ENCODE results near the gene GLA. TPM values are rescaled to one million over a fixed set of nuclear protein-coding genes. Genes with fewer than 3 reads are reported as not detected.
A peak's percentile ranks its signal among the peaks of the same experiment; 100 is the strongest.

The GLA gene
- total RNA-seq, 1 experiment from 2014 or later: 115 TPM

- intact Hi-C loops (cut with micrococcal nuclease; ENCODE audit: unreplicated experiment) (no loop called here), in situ Hi-C loops (cut with HindIII; ENCODE audit: low pct_unique_long_range_greater_than_20kb, low sequenced_read_pairs) (no loop called here)
- DNase-seq (ENCODE audit: low read depth, low spot score) (no peak), ATAC-seq (no peak)
- H3K9me3 ChIP-seq (ENCODE audit: control insufficient read depth, insufficient read depth, low read depth, low read length): no peaks in the 10 kb centered on the region
- no peak overlapping the region for H3K4me3 ChIP-seq (ENCODE audit: low read depth in 2 of 2, low read length in 2 of 2)
- ChIA-PET POLR2A (no interaction called here), CTCF (no interaction called here)
- peaks cover 14% of the 10 kb centered on the region for H3K36me3 ChIP-seq (ENCODE audit: control insufficient read depth, insufficient read depth, low read length)
- TF ChIP-seq CTCF (IDR thresholded peaks at IDR 0.05): no peak
- no peak for TF ChIP-seq POLR2AphosphoS5 (IDR thresholded peaks at IDR 0.05; ENCODE audit: low read depth, low read length)
- TF ChIP-seq SIN3A (IDR thresholded peaks at IDR 0.05; ENCODE audit: borderline replicate concordance, insufficient read depth, low read depth, low read length): no peak
- no peak for TF ChIP-seq TCF7L2 (IDR thresholded peaks at IDR 0.05; ENCODE audit: low read depth, low read length)
- no peak for TF ChIP-seq REST (IDR thresholded peaks at IDR 0.05; ENCODE audit: insufficient read depth in 1 of 2, low read depth in 2 of 2, low read length in 1 of 2)
- no peak overlapping the region for H3K27ac ChIP-seq (ENCODE audit: low read length)
- H3K4me1 ChIP-seq (ENCODE audit: control insufficient read depth, insufficient read depth, low read length): peaks cover 14% of the 10 kb centered on the region
- BruUV-seq (replicated peaks): no TSS peak
- H3K27me3 ChIP-seq (ENCODE audit: control insufficient read depth, insufficient read depth, low read length): no peaks in the 10 kb centered on the region
Observed at GRCh38 chrX:101395789-101396188, 11.9 kb downstream of the GLA start.

- H3K36me3 ChIP-seq (ENCODE audit: control insufficient read depth, insufficient read depth, low read length): peaks cover 14% of the 10 kb centered on the region
- TF ChIP-seq SIN3A (IDR thresholded peaks at IDR 0.05; ENCODE audit: borderline replicate concordance, insufficient read depth, low read depth, low read length): no peak
- TF ChIP-seq REST (IDR thresholded peaks at IDR 0.05; ENCODE audit: insufficient read depth in 1 of 2, low read depth in 2 of 2, low read length in 1 of 2): no peak
- no peak for TF ChIP-seq CTCF (IDR thresholded peaks at IDR 0.05)
- 0 out of 2 replicates have a peak, but pooled peaks have one; percentile 45 for TF ChIP-seq POLR2AphosphoS5 (IDR thresholded peaks at IDR 0.05; ENCODE audit: low read depth, low read length)
- TF ChIP-seq TCF7L2 (IDR thresholded peaks at IDR 0.05; ENCODE audit: low read depth, low read length): no peak
- BruUV-seq (replicated peaks): no TSS peak
- ChIA-PET POLR2A (no interaction called here), CTCF (no interaction called here)
- in situ Hi-C loops (cut with HindIII; ENCODE audit: low pct_unique_long_range_greater_than_20kb, low sequenced_read_pairs) (no loop called here), intact Hi-C loops (cut with micrococcal nuclease; ENCODE audit: unreplicated experiment) (no loop called here)
- H3K27me3 ChIP-seq (ENCODE audit: control insufficient read depth, insufficient read depth, low read length): no peaks in the 10 kb centered on the region
- H3K4me3 ChIP-seq (ENCODE audit: low read depth in 2 of 2, low read length in 2 of 2): no peak overlapping the region
- H3K4me1 ChIP-seq (ENCODE audit: control insufficient read depth, insufficient read depth, low read length): peaks cover 14% of the 10 kb centered on the region
- H3K9me3 ChIP-seq (ENCODE audit: control insufficient read depth, insufficient read depth, low read depth, low read length): no peaks in the 10 kb centered on the region
- DNase-seq (ENCODE audit: low read depth, low spot score) (no peak), ATAC-seq (no peak)
- no peak overlapping the region for H3K27ac ChIP-seq (ENCODE audit: low read length)
Observed at GRCh38 chrX:101394372-101394771, 13.4 kb downstream of the GLA start.

Measured in Panc1 (cell line).